Colon (tissue), 2 donors: ENCODE results near the gene E2F3.

Source experiments
- FAIRE-seq: peaks from 2 replicates; lab custom pipeline; 2012; peaks lifted over from hg19 to GRCh38; lab: Jason Lieb, UNC
- donor health status: control.
- donor health status: control.

Gene E2F3

GRCh38 chr6:20402342-20403069 is 827 bp downstream of the E2F3 start:
- no peak for FAIRE-seq

GRCh38 chr6:20403070-20403765 is 1.5 kb downstream of the E2F3 start:
- no peak for FAIRE-seq

GRCh38 chr6:20403766-20404640 is 2.3 kb downstream of the E2F3 start:
- no peak for FAIRE-seq

- FAIRE-seq = no peak
Measured at GRCh38 chr6:20404641-20405032, 3.0 kb downstream of the E2F3 start.

- FAIRE-seq = no peak
Measured at GRCh38 chr6:20408851-20409250, 7.2 kb downstream of the E2F3 start.

- FAIRE-seq = no peak
Measured at GRCh38 chr6:20409427-20409971, 7.8 kb downstream of the E2F3 start.

GRCh38 chr6:20411544-20411943 is 9.9 kb downstream of the E2F3 start:
- FAIRE-seq = no peak

GRCh38 chr6:20411953-20412681 is 10.4 kb downstream of the E2F3 start:
- FAIRE-seq = no peak

GRCh38 chr6:20412682-20413073 is 11.0 kb downstream of the E2F3 start:
- no peak for FAIRE-seq

- FAIRE-seq = no peak
Measured at GRCh38 chr6:20413826-20414225, 12.1 kb downstream of the E2F3 start.

- no peak for FAIRE-seq
Measured at GRCh38 chr6:20414711-20415110, 13.0 kb downstream of the E2F3 start.

- no peak for FAIRE-seq
Measured at GRCh38 chr6:20415304-20415703, 13.6 kb downstream of the E2F3 start.

- no peak for FAIRE-seq
Measured at GRCh38 chr6:20415712-20416454, 14.2 kb downstream of the E2F3 start.

- peak; percentile 51 for FAIRE-seq
Measured at GRCh38 chr6:20416567-20417345, 15.1 kb downstream of the E2F3 start.

GRCh38 chr6:20417819-20418218 is 16.1 kb downstream of the E2F3 start:
- no peak for FAIRE-seq

GRCh38 chr6:20426177-20427082 is 24.8 kb downstream of the E2F3 start:
- no peak for FAIRE-seq

- no peak for FAIRE-seq
Measured at GRCh38 chr6:20427856-20428255, 26.2 kb downstream of the E2F3 start.

- no peak for FAIRE-seq
Measured at GRCh38 chr6:20432692-20433091, 31.0 kb downstream of the E2F3 start.

- no peak for FAIRE-seq
Measured at GRCh38 chr6:20433321-20433720, 31.6 kb downstream of the E2F3 start.
